Ovary (tissue), 9 donors: ENCODE measurements around the gene TBCEL. TPM values are rescaled to one million over a fixed set of nuclear protein-coding genes. Genes with fewer than 3 reads are reported as not detected.

Source experiments
- DNase-seq, 5 donors: peaks; one replicate each; pipeline ENCODE4 v3.0.0-alpha.2; 2019 to 2020
- H3K27ac ChIP-seq, 2 donors: fragments of 200-600 bp; one replicate each; pipeline versions ENCODE4 v1.5.1 to v1.8.0; 2019 to 2022
- H3K27me3 ChIP-seq: fragments of 200-600 bp; one replicate; pipeline ENCODE4 v1.8.0; 2022
- H3K36me3 ChIP-seq: fragments of 200-600 bp; sonication (generic); one replicate; pipeline ENCODE4 v1.5.1; 2019
- H3K4me1 ChIP-seq: one replicate; pipeline ENCODE4 v1.8.1; 2013; ENCODE audit warnings: mild to moderate bottlenecking, moderate library complexity; ENCODE audit not compliant: insufficient read depth
- H3K4me3 ChIP-seq: fragments of 200-600 bp; sonication (generic); one replicate; pipeline ENCODE4 v1.5.1; 2017
- H3K9me3 ChIP-seq, 2 donors: fragments of 200-600 bp in 1 of 2; sonication (generic) in 1 of 2; one replicate each; pipeline versions ENCODE4 v1.5.1 to v1.8.1; 2013 to 2019; ENCODE audit warnings: mild to moderate bottlenecking in 1 of 2, moderate library complexity in 1 of 2
- EP300 ChIP-seq: sonication (generic); formaldehyde crosslinking; IDR thresholded peaks from one replicate; pipeline ENCODE4 v1.6.1; 2017; ENCODE audit warnings: antibody characterized with exemption
- POLR2A ChIP-seq: fragments of 450-650 bp; IDR thresholded peaks from one replicate; pipeline ENCODE4 v1.6.1; 2017; ENCODE audit warnings: antibody characterized with exemption, mild to moderate bottlenecking, moderate library complexity
- WGBS, 3 donors: extraction: QIAGEN DNeasy Blood & Tissue Kit in 1 of 3; methylation state at CpG; one replicate each; pipeline versions ENCODE4 v1.1.5 to v1.1.7; 2013 to 2017; 5-methylcytosine and 5-hydroxymethylcytosine counted together
- intact Hi-C, 4 donors: fragments of 100-400 bp; cut with DNase I; formaldehyde crosslinking; loops; one replicate each; pipeline versions ENCODE4 v1.11.0 to v1.15.1; 2022 to 2023
- polyA plus RNA-seq, 2 donors: library from polyadenylated mRNA; stranded (reverse); fragments of 200-250 nt in 1 of 2; fragments of 350-450 nt in 1 of 2; fragmentation: Illumina TruSeq in 1 of 2; extraction: RNeasy Lipid Tissue Mini Kit (QIAGEN cat#74804) in 1 of 2; gene quantifications; one replicate each; pipeline ENCODE4 v1.2.3, GENCODE V29; 2013 to 2014
- total RNA-seq, 7 donors: library from RNA; depleted of rRNA in 2 of 7; stranded (reverse); fragments of >200 nt in 2 of 7; fragmentation: NEBNext Ultra II Directional in 3 of 7; extraction: Animal tissue kit (Norgen Biotek cat#: 25700) in 3 of 7; gene quantifications; one replicate each; pipeline versions ENCODE4 v1.1.0 to v1.2.4, GENCODE V29; 2016 to 2023
- TF ChIP-seq, protein P1 (sequence below), 3 donors: fragments of 450-650 bp in 2 of 3; fragments of 200-600 bp in 1 of 3; IDR thresholded peaks; one replicate each; pipeline versions ENCODE4 v1.5.1 to v1.8.0; 2016 to 2022; ENCODE audit warnings: antibody characterized with exemption in 3 of 3, mild to moderate bottlenecking in 1 of 3
- donor health status: DM: no; HTN: no; CAD: no; lungs with moderate emphysema.
- donor health status: DM: no; HTN: no; CAD: no.
- donor health status: Bipolar disorder and iron deficiency.
- donor health status: DM: yes; HTN: yes; CAD: no.
- donor health status: DM: no; HTN: no; CAD: no.
- donor health status: DM: yes; HTN: yes; CAD: no.

The TBCEL gene
- total and polyA plus RNA-seq, 9 donors = 9.1 to 79.3 (median 45.8) TPM

DNA sequence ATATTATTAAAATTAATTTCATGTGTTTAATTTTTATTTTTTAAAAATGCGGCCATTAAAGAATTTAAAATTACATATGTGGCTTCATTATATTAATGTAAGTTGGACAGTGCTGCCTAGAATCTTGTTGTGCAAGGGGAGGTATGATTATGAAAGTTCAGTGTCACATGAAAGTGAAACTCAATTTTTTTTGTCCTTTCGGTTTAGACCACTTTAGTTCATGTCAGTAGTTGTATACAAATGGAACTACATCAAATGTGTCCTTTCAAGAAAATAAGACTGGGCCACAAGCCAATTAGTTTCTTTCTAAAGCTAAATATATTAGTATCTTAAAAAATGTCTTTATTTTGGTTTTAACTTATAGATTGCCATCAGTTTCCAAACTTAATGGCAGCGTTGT lies 35.7 kb downstream of the TBCEL start:
- WGBS, 3 donors = 90 to 91% (median 90%) methylated on average over 3 of the region's 3 CpGs
- H3K27ac ChIP-seq = no peak overlapping the region
- no peaks in the 10 kb centered on the region for H3K36me3 ChIP-seq
- no peaks in the 10 kb centered on the region for H3K9me3 ChIP-seq
- no peaks in the 10 kb centered on the region for H3K27me3 ChIP-seq
- DNase-seq = no peak
- no peaks in the 10 kb centered on the region for H3K4me1 ChIP-seq
- TF ChIP-seq EP300 = no peak
- TF ChIP-seq, protein P1, sequence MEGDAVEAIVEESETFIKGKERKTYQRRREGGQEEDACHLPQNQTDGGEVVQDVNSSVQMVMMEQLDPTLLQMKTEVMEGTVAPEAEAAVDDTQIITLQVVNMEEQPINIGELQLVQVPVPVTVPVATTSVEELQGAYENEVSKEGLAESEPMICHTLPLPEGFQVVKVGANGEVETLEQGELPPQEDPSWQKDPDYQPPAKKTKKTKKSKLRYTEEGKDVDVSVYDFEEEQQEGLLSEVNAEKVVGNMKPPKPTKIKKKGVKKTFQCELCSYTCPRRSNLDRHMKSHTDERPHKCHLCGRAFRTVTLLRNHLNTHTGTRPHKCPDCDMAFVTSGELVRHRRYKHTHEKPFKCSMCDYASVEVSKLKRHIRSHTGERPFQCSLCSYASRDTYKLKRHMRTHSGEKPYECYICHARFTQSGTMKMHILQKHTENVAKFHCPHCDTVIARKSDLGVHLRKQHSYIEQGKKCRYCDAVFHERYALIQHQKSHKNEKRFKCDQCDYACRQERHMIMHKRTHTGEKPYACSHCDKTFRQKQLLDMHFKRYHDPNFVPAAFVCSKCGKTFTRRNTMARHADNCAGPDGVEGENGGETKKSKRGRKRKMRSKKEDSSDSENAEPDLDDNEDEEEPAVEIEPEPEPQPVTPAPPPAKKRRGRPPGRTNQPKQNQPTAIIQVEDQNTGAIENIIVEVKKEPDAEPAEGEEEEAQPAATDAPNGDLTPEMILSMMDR (IDR thresholded peaks at IDR 0.05) = no peak
- no peak for TF ChIP-seq POLR2A
- intact Hi-C loops = no loop called here
- no peak overlapping the region for H3K4me3 ChIP-seq

GRCh38 chr11:121063728-121064127 lies 39.8 kb downstream of the TBCEL start:
- no peaks in the 10 kb centered on the region for H3K4me1 ChIP-seq
- H3K27me3 ChIP-seq = no peaks in the 10 kb centered on the region
- H3K27ac ChIP-seq = no peak overlapping the region
- DNase-seq = no peak
- intact Hi-C loops = no loop called here
- H3K36me3 ChIP-seq = no peaks in the 10 kb centered on the region
- no peak overlapping the region for H3K4me3 ChIP-seq
- 89 to 94% (median 90%) methylated on average over 2 of the region's 2 CpGs for whole genome bisulfite sequencing, 3 donors
- no peak for TF ChIP-seq EP300
- TF ChIP-seq, protein P1 (IDR thresholded peaks at IDR 0.05) = no peak
- no peak for TF ChIP-seq POLR2A
- no peaks in the 10 kb centered on the region for H3K9me3 ChIP-seq

DNA sequence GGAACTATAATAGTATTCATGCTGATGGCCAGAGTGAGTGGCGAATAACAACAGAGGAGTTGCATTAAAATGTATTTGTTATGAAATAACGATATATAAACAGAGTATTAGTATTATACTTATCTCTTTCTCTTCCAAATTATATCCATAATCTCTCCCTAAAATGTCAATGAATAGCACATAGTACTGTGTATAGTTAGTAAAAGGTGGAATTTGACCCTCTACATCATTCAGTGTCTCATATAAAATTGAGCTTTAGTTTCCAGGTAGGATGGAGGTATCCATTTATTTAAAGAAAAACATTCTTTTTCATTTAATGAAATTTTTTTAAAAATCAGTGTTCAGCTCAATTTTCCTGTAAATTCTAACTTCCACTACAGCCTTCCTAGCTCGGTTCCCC lies 42.7 kb downstream of the TBCEL start:
- H3K9me3 ChIP-seq = no peaks in the 10 kb centered on the region
- DNase-seq = no peak
- intact Hi-C loops = no loop called here
- no peak overlapping the region for H3K4me3 ChIP-seq
- WGBS, 3 donors = 82 to 85% (median 84%) methylated on average over 3 of the region's 3 CpGs
- H3K27me3 ChIP-seq = no peaks in the 10 kb centered on the region
- no peaks in the 10 kb centered on the region for H3K36me3 ChIP-seq
- H3K27ac ChIP-seq = no peak overlapping the region
- TF ChIP-seq POLR2A (no peak), EP300 (no peak)
- TF ChIP-seq, protein P1 (IDR thresholded peaks at IDR 0.05) = no peak
- peaks cover 1% of the 10 kb centered on the region for H3K4me1 ChIP-seq

DNA sequence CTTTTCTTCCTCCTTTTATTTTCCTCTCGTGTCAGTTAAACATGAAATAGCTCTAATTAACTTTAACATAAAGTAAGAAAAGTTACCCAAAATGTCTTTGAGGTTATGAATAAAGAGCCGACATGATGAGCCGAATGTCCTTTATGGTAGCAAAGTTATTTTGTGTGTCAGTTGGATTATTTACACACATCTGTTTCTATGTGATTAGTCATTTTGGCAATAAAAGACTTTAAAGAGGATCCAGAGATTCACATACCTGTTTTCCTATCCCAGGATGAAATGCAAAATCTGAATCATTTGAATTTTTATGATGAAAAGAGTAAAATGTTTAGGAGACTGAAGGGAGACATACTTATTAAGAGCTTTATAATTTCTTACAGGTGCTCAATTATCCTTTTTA lies 43.1 kb downstream of the TBCEL start:
- Histone ChIP-seq H3K9me3 (no peaks in the 10 kb centered on the region), H3K27ac (no peak overlapping the region), H3K27me3 (no peaks in the 10 kb centered on the region), H3K4me1 (peaks cover 5% of the 10 kb centered on the region), H3K4me3 (no peak overlapping the region), H3K36me3 (no peaks in the 10 kb centered on the region)
- intact Hi-C loops = no loop called here
- DNase-seq = no peak
- TF ChIP-seq, protein P1 (IDR thresholded peaks at IDR 0.05) = no peak
- TF ChIP-seq EP300 (no peak), POLR2A (no peak)
- 79 to 82% (median 80%) methylated on average over 3 of the region's 3 CpGs for WGBS, 3 donors

DNA sequence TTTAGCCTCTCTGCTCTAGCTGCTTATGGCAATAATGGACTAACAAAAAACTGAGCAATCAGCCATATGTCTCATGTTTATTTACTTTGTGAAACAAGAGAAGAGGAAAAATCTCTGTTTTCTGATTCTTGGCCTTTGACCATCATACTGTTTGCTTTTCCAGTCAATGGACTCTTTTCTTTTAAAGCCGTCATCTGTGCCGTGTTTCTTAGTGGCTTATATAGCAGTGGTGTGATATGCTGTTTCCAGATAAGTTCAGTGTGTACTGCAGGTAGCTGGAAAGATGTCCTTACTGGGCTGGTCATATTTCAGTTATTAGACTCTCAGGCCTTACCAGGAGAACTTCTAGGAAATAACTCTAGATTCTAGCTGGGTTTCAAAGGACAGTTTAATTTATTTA lies 43.6 kb downstream of the TBCEL start:
- no peak for TF ChIP-seq POLR2A
- no peak for TF ChIP-seq EP300
- TF ChIP-seq, protein P1 (IDR thresholded peaks at IDR 0.05) = no peak
- Histone ChIP-seq H3K27ac (no peak overlapping the region), H3K27me3 (no peaks in the 10 kb centered on the region), H3K4me1 (peaks cover 5% of the 10 kb centered on the region), H3K4me3 (no peak overlapping the region), H3K9me3 (no peaks in the 10 kb centered on the region), H3K36me3 (no peaks in the 10 kb centered on the region)
- 45 to 66% (median 61%) methylated on average over 2 of the region's 2 CpGs for WGBS, 3 donors
- intact Hi-C loops = no loop called here
- no peak for DNase-seq
